ENCODE measurements around the gene WNT4.

The WNT4 gene

DNA sequence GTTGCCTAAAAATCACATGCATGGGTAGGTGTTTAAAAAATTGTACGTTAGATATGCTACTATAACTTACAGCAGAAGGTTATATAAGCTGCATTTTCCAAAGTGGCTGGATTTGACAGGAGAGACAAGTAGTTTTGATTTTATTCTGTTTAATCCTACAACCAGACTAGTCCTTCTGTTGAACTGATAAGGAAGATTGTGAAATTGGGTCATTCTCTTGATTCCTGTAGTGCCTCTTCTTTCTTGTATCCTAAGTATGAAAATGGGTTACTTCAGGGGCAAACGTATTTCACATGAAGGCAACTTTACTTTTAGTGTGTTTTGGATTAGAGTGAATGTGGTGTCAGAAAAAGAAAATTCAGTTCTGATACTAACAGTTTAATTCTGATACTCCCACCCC, 71.4 kb downstream of the WNT4 start:
- TF ChIP-seq, protein P1, sequence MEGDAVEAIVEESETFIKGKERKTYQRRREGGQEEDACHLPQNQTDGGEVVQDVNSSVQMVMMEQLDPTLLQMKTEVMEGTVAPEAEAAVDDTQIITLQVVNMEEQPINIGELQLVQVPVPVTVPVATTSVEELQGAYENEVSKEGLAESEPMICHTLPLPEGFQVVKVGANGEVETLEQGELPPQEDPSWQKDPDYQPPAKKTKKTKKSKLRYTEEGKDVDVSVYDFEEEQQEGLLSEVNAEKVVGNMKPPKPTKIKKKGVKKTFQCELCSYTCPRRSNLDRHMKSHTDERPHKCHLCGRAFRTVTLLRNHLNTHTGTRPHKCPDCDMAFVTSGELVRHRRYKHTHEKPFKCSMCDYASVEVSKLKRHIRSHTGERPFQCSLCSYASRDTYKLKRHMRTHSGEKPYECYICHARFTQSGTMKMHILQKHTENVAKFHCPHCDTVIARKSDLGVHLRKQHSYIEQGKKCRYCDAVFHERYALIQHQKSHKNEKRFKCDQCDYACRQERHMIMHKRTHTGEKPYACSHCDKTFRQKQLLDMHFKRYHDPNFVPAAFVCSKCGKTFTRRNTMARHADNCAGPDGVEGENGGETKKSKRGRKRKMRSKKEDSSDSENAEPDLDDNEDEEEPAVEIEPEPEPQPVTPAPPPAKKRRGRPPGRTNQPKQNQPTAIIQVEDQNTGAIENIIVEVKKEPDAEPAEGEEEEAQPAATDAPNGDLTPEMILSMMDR (IDR thresholded peaks at IDR 0.05; ENCODE audit: borderline replicate concordance, insufficient read depth, low read depth, low read length), result no peak
- H3K4me3 ChIP-seq (ENCODE audit: low read depth, low read length), result no peak overlapping the region

All from GM12875 (cell line).